Liver (tissue), 9 donors: ENCODE data around the gene ARHGEF40. TPM values are rescaled to one million over a fixed set of nuclear protein-coding genes. Genes with fewer than 3 reads are reported as not detected.

ENCODE experiments used
- DNase-seq: peaks from one replicate; pipeline ENCODE4 v3.0.0-alpha.2; 2017; ENCODE audit warnings: low spot score
- H3K27ac ChIP-seq, 2 donors: one replicate each; pipeline ENCODE4 v1.7.0; 2013; ENCODE audit warnings: inconsistent platforms in 2 of 2, low read length in 2 of 2, control low read depth in 1 of 2, low read depth in 1 of 2, mild to moderate bottlenecking in 1 of 2
- H3K27me3 ChIP-seq, 4 donors: one replicate each; pipeline versions ENCODE4 v1.6.1 to v1.7.0; 2013; ENCODE audit warnings: low read length in 3 of 4, inconsistent platforms in 1 of 4, mild to moderate bottlenecking in 1 of 4, moderate library complexity in 1 of 4; ENCODE audit not compliant: control insufficient read depth in 4 of 4, insufficient read depth in 4 of 4
- H3K36me3 ChIP-seq, 4 donors: one replicate each; pipeline versions ENCODE4 v1.6.1 to v1.7.0; 2013; ENCODE audit warnings: low read length in 3 of 4, mild to moderate bottlenecking in 3 of 4, low read depth in 1 of 4, moderate library complexity in 1 of 4; ENCODE audit not compliant: control insufficient read depth in 4 of 4, insufficient read depth in 3 of 4
- H3K4me1 ChIP-seq, 4 donors: one replicate each; pipeline versions ENCODE4 v1.6.1 to v1.7.0; 2013; ENCODE audit warnings: low read length in 3 of 4, mild to moderate bottlenecking in 3 of 4, moderate library complexity in 1 of 4; ENCODE audit not compliant: control insufficient read depth in 4 of 4, insufficient read depth in 4 of 4
- H3K4me3 ChIP-seq, 3 donors: one replicate each; pipeline versions ENCODE4 v1.6.1 to v1.7.0; 2013; ENCODE audit warnings: low read length in 3 of 3, control low read depth in 1 of 3, low read depth in 1 of 3, mild to moderate bottlenecking in 1 of 3
- H3K9ac ChIP-seq, 2 donors: one replicate each; pipeline ENCODE4 v1.7.0; 2013; ENCODE audit warnings: low read length in 2 of 2, mild to moderate bottlenecking in 2 of 2, moderate library complexity in 2 of 2, control low read depth in 1 of 2, low read depth in 1 of 2
- H3K9me3 ChIP-seq, 4 donors: one replicate each; pipeline versions ENCODE4 v1.6.1 to v1.7.0; 2013; ENCODE audit warnings: low read length in 3 of 4; ENCODE audit not compliant: control insufficient read depth in 4 of 4
- ATF3 ChIP-seq: IDR thresholded peaks from 2 replicates; pipeline ENCODE4 v1.6.1; 2016; ENCODE audit warnings: antibody characterized with exemption
- CTCF ChIP-seq: fragments of 150-350 bp; IDR thresholded peaks from 2 replicates; pipeline ENCODE4 v1.5.1; 2017; ENCODE audit warnings: improper control_type of control experiment, low read depth, low read length; ENCODE audit not compliant: missing input control
- EGR1 ChIP-seq, 2 donors: IDR thresholded peaks; 2 replicates each; pipeline ENCODE4 v1.6.1; 2016 to 2018; ENCODE audit warnings: antibody characterized with exemption in 2 of 2, low read depth in 2 of 2
- FOXA1 ChIP-seq: IDR thresholded peaks from 2 replicates; pipeline ENCODE4 v1.6.1; 2016; ENCODE audit warnings: antibody characterized with exemption
- FOXA2 ChIP-seq: IDR thresholded peaks from 2 replicates; pipeline ENCODE4 v1.6.1; 2016; ENCODE audit warnings: antibody characterized with exemption
- GABPA ChIP-seq, 2 donors: IDR thresholded peaks in 1 of 2; conservative IDR thresholded peaks in 1 of 2; 2 replicates each; pipeline ENCODE4 v1.6.1; 2016; ENCODE audit warnings: antibody characterized with exemption in 2 of 2, mild to moderate bottlenecking in 1 of 2, moderate library complexity in 1 of 2
- HNF4A ChIP-seq, 2 donors: conservative IDR thresholded peaks; 2 replicates each; pipeline ENCODE4 v1.6.1; 2016; ENCODE audit warnings: antibody characterized with exemption in 2 of 2, mild to moderate bottlenecking in 2 of 2
- HNF4G ChIP-seq: IDR thresholded peaks from 2 replicates; pipeline ENCODE4 v1.6.1; 2016; ENCODE audit warnings: antibody characterized with exemption
- JUND ChIP-seq, 2 donors: IDR thresholded peaks; 2 replicates each; pipeline ENCODE4 v1.6.1; 2016; ENCODE audit warnings: antibody characterized with exemption in 2 of 2
- MAX ChIP-seq: IDR thresholded peaks from 2 replicates; pipeline ENCODE4 v1.6.1; 2016; ENCODE audit warnings: antibody characterized with exemption
- NR2F2 ChIP-seq: IDR thresholded peaks from 2 replicates; pipeline ENCODE4 v1.6.1; 2016; ENCODE audit warnings: antibody characterized with exemption
- RAD21 ChIP-seq, 2 donors: IDR thresholded peaks; 2 replicates each; pipeline ENCODE4 v1.6.1; 2016; ENCODE audit warnings: antibody characterized with exemption in 2 of 2, mild to moderate bottlenecking in 2 of 2
- REST ChIP-seq: IDR thresholded peaks from 2 replicates; pipeline ENCODE4 v1.6.1; 2016; ENCODE audit warnings: antibody characterized with exemption, mild to moderate bottlenecking
- RXRA ChIP-seq, 2 donors: IDR thresholded peaks; 2 replicates each; pipeline ENCODE4 v1.6.1; 2017 to 2018; ENCODE audit warnings: antibody characterized with exemption in 2 of 2, mild to moderate bottlenecking in 1 of 2
- SP1 ChIP-seq: IDR thresholded peaks from 2 replicates; pipeline ENCODE4 v1.6.1; 2018; ENCODE audit warnings: antibody characterized with exemption, mild to moderate bottlenecking
- TAF1 ChIP-seq: conservative IDR thresholded peaks from 2 replicates; pipeline ENCODE4 v1.6.1; 2016; ENCODE audit warnings: antibody characterized with exemption, mild to moderate bottlenecking
- YY1 ChIP-seq: IDR thresholded peaks from 2 replicates; pipeline ENCODE4 v1.6.1; 2016; ENCODE audit warnings: antibody characterized with exemption, mild to moderate bottlenecking
- ZBTB33 ChIP-seq: IDR thresholded peaks from 2 replicates; pipeline ENCODE4 v1.6.1; 2016; ENCODE audit warnings: antibody characterized with exemption
- WGBS: extraction: QIAGEN DNeasy Blood & Tissue Kit; methylation state at CpG from one replicate; pipeline ENCODE4 v1.1.7; 2013; 5-methylcytosine and 5-hydroxymethylcytosine counted together
- polyA plus RNA-seq, 2 donors: library from polyadenylated mRNA; stranded (reverse) in 1 of 2; unstranded in 1 of 2; fragments of 200-250 nt in 1 of 2; fragments of >200 nt in 1 of 2; fragmentation: Nextera tagmentation in 1 of 2; extraction: Ambion mirVana in 1 of 2; gene quantifications; one replicate each; pipeline versions ENCODE4 v1.2.1 to v1.2.3, GENCODE V29; 2013 to 2015
- total RNA-seq, 2 donors: library from RNA; depleted of rRNA; stranded (reverse); fragments of >200 nt; gene quantifications; one replicate each; pipeline ENCODE4 v1.2.3, GENCODE V29; 2014
- donor health status: healthy.
- donor health status: healthy.
- donor health status: healthy.
- donor health status: healthy.
- donor health status: healthy.

Gene ARHGEF40
- total and polyA plus RNA-seq, 4 donors, result 9.3 to 42.5 (median 16.9) TPM

GRCh38 chr14:21102521-21103410, 32.7 kb downstream of the ARHGEF40 start:
- TF ChIP-seq HNF4A (conservative IDR thresholded peaks at IDR 0.05) (no peak), NR2F2 (no peak), TAF1 (no peak), JUND (IDR thresholded peaks at IDR 0.05) (no peak), ZBTB33 (no peak), FOXA1 (no peak), GABPA (IDR thresholded peaks at IDR 0.05 in 1 of 2, conservative IDR thresholded peaks at IDR 0.05 in 1 of 2) (no peak), YY1 (no peak), HNF4G (no peak), FOXA2 (no peak), CTCF (no peak), RXRA (IDR thresholded peaks at IDR 0.05) (no peak), SP1 (no peak), EGR1 (IDR thresholded peaks at IDR 0.05; ENCODE audit: low read depth in 2 of 2) (no peak), RAD21 (IDR thresholded peaks at IDR 0.05) (no peak), ATF3 (no peak), MAX (no peak), REST (no peak)
- WGBS, result 20% methylated on average over 9 of the region's 9 CpGs
- Histone ChIP-seq H3K27ac (peak overlapping the region; percentile 94 to 97), H3K4me1 (peaks cover 9 to 56% (median 46%) of the 10 kb centered on the region in 4 donors), H3K9me3 (no peaks in the 10 kb centered on the region), H3K27me3 (no peaks in the 10 kb centered on the region), H3K9ac (peak overlapping the region in 1 of 2 donors; percentile 57), H3K36me3 (no peaks in the 10 kb centered on the region), H3K4me3 (peak overlapping the region; percentile 36 to 59 (median 42))
- no peak for DNase-seq
